Tibial artery (tissue), 4 donors: Measurements from ENCODE around the gene ACTN4.
A peak's percentile ranks its signal among the peaks of the same experiment; 100 is the strongest.

Source experiments
- DNase-seq, 2 donors: peaks; one replicate each; pipeline ENCODE4 v3.0.0-alpha.2; 2019
- H3K27ac ChIP-seq, 2 donors: fragments of 200-600 bp; sonication (generic) in 1 of 2; 1 replicate in 1 of 2; 2 replicates in 1 of 2; pipeline ENCODE4 v1.5.1; 2018 to 2019; ENCODE audit warnings: mild to moderate bottlenecking in 1 of 2
- H3K27me3 ChIP-seq, 2 donors: fragments of 200-600 bp; sonication (generic) in 1 of 2; one replicate each; pipeline versions ENCODE4 v1.5.1 to v1.6.0; 2016 to 2019
- H3K36me3 ChIP-seq, 3 donors: fragments of 200-600 bp; sonication (generic) in 2 of 3; one replicate each; pipeline ENCODE4 v1.5.1; 2016 to 2019; ENCODE audit warnings: mild to moderate bottlenecking in 2 of 3
- H3K4me1 ChIP-seq, 4 donors: fragments of 200-600 bp; sonication (generic) in 2 of 4; 1 replicate in 3 of 4; 2 replicates in 1 of 4; pipeline ENCODE4 v1.5.1; 2016 to 2019
- H3K4me3 ChIP-seq, 2 donors: fragments of 200-600 bp; sonication (generic) in 1 of 2; 1 replicate in 1 of 2; 2 replicates in 1 of 2; pipeline ENCODE4 v1.5.1; 2018 to 2019; ENCODE audit warnings: mild to moderate bottlenecking in 2 of 2
- H3K9me3 ChIP-seq, 3 donors: fragments of 200-600 bp; sonication (generic) in 1 of 3; one replicate each; pipeline ENCODE4 v1.5.1; 2016 to 2019
- intact Hi-C: fragments of 100-400 bp; cut with DNase I; formaldehyde crosslinking; loops from one replicate; pipeline ENCODE4 v1.15.0; 2023; ENCODE audit warnings: low total_unique reads
- TF ChIP-seq, protein P1 (sequence below), 2 experiments: fragments of 200-600 bp in 1 of 2; fragments of 450-650 bp in 1 of 2; IDR thresholded peaks; one replicate each; pipeline ENCODE4 v1.5.1; 2017 to 2019; ENCODE audit warnings: antibody characterized with exemption in 2 of 2, mild to moderate bottlenecking in 1 of 2, moderate library complexity in 1 of 2

Gene ACTN4

DNA sequence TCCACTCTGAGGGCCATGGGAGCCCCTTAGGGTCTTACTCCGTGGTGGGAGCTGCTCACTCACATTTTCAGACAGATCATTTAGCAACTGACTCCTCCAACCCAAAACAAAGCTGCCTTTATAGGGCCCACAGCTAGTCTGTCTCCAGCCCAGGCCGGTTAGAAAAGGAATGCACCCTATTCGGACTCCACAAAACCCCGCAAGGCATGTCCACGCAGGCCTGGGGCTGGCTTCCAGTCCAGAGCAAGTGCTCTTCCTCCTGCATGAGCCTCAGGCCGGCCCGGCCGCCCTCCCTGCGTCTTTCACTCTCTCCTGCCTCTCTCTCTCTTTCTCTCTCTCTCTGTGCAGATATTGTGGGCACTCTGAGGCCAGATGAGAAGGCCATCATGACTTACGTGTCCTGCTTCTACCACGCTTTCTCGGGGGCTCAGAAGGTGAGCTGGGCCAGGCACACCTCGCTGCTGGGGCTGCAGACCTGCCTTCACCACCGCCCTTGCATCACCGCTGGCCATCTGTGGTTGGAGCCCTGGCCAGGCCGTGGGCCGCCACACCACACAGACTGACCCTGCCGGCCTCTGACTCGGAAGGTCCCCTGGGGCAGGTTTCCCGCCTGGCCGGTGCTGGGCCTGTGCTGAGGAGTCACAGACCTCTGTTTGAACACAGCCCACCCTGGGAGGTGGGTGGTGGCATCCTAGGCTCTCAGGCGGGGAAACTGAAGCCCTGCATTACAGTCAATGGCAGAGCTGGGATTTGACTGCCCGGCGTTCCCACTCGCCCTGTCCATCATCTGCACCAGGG, 63.7 kb downstream of the ACTN4 start:
- DNase-seq: no peak
- Histone ChIP-seq H3K4me1 (peaks cover 4 to 100% (median 90%) of the 10 kb centered on the region in 4 donors), H3K36me3 (peaks cover 70 to 82% (median 73%) of the 10 kb centered on the region in 3 donors), H3K9me3 (no peaks in the 10 kb centered on the region), H3K27me3 (no peaks in the 10 kb centered on the region), H3K4me3 (no peak overlapping the region), H3K27ac (peak overlapping the region; percentile 91 to 94)
- TF ChIP-seq, protein P1, sequence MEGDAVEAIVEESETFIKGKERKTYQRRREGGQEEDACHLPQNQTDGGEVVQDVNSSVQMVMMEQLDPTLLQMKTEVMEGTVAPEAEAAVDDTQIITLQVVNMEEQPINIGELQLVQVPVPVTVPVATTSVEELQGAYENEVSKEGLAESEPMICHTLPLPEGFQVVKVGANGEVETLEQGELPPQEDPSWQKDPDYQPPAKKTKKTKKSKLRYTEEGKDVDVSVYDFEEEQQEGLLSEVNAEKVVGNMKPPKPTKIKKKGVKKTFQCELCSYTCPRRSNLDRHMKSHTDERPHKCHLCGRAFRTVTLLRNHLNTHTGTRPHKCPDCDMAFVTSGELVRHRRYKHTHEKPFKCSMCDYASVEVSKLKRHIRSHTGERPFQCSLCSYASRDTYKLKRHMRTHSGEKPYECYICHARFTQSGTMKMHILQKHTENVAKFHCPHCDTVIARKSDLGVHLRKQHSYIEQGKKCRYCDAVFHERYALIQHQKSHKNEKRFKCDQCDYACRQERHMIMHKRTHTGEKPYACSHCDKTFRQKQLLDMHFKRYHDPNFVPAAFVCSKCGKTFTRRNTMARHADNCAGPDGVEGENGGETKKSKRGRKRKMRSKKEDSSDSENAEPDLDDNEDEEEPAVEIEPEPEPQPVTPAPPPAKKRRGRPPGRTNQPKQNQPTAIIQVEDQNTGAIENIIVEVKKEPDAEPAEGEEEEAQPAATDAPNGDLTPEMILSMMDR (IDR thresholded peaks at IDR 0.05): no peak
- intact Hi-C loops: no loop called here

DNA sequence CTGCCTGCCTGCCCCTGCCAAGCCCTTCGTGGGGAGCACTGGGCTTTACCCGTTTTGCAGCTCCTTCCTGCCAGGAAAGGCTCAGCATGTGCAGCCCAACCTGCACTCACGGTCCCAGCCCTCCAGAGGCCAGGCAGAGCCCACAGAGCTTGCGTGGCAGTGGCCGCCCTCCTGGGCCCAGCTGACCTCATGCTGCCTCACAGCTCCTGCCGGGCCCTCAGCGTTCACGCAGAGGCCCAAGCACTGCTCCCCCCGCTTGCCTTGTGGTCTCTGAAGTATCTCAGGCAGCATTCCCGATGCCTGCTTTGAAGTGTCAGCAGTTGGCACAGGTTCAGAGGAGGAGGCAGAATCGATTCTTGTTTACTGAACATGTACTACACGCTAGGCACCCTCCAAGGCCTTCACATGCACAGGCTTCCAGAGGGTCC, 64.3 kb downstream of the ACTN4 start:
- no peaks in the 10 kb centered on the region for H3K27me3 ChIP-seq
- peak in 1 of 2 donors; percentile 93 for DNase-seq
- H3K9me3 ChIP-seq: no peaks in the 10 kb centered on the region
- H3K36me3 ChIP-seq: peaks cover 70 to 82% (median 73%) of the 10 kb centered on the region in 3 donors
- TF ChIP-seq, protein P1 (IDR thresholded peaks at IDR 0.05): peak; percentile 14 to 21
- peaks cover 4 to 98% (median 85%) of the 10 kb centered on the region in 4 donors for H3K4me1 ChIP-seq
- no peak overlapping the region for H3K4me3 ChIP-seq
- intact Hi-C loops: no loop called here
- peak overlapping the region; percentile 91 to 94 for H3K27ac ChIP-seq

DNA sequence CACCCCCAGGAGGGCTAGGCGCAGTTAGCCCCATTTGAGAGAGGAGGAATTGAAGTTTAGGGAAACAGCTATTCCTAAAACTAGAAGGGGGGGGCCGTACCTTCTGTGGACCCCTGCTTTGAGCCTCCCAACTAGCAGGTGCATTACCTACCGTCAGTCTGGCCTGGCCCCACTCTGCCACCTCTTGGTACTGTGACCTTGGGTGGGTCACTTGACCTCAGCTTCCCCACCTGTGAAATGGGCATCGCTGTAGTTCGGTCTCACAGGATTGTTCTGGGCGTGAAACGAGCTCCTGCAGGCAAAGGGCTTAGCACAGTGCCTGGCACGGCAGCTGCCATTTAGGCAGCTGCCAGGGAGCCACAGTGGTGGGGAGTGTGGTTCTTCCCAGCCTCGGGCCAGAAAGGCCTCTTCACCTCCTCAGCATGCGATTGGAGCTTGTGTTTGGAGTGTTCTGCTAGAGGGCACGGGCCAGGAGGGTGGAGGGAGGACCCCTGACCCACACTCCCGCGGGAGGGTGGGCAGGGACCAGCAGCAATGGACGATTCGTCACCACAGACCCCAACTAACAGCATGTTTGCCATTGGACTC, 64.8 kb downstream of the ACTN4 start:
- H3K27me3 ChIP-seq: no peaks in the 10 kb centered on the region
- DNase-seq: no peak
- TF ChIP-seq, protein P1 (IDR thresholded peaks at IDR 0.05): no peak
- peaks cover 4 to 93% (median 80%) of the 10 kb centered on the region in 4 donors for H3K4me1 ChIP-seq
- H3K9me3 ChIP-seq: no peaks in the 10 kb centered on the region
- intact Hi-C loops: no loop called here
- peak overlapping the region; percentile 91 to 94 for H3K27ac ChIP-seq
- H3K36me3 ChIP-seq: peaks cover 70 to 82% (median 73%) of the 10 kb centered on the region in 3 donors
- H3K4me3 ChIP-seq: no peak overlapping the region

DNA sequence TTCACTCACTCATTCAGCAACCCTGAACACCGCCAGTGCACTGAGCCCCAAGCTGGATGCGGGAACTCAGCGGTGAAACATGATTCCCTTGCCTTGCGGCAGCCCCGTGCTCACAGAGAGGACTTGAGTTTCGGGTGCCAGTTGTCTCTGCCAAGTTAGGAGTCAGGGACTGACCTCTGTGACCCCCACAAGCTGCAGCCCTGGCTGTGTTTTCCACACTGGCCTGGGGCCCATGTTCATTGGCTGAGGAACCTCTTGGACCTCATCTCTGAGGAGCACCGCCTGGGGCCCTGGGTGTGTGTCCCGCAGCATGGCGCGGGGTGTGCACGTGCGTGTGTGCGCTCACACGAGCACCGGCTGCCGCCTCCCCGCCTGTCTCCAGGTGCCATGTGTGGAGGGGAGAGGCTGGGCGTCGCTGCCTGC, 65.8 kb downstream of the ACTN4 start:
- TF ChIP-seq, protein P1 (IDR thresholded peaks at IDR 0.05): no peak
- Histone ChIP-seq H3K27me3 (no peaks in the 10 kb centered on the region), H3K27ac (peak overlapping the region; percentile 91 to 94), H3K9me3 (no peaks in the 10 kb centered on the region), H3K4me3 (no peak overlapping the region), H3K4me1 (peaks cover 4 to 92% (median 71%) of the 10 kb centered on the region in 4 donors), H3K36me3 (peaks cover 70 to 82% (median 73%) of the 10 kb centered on the region in 3 donors)
- intact Hi-C loops: no loop called here
- DNase-seq: peak; percentile 70 to 92

DNA sequence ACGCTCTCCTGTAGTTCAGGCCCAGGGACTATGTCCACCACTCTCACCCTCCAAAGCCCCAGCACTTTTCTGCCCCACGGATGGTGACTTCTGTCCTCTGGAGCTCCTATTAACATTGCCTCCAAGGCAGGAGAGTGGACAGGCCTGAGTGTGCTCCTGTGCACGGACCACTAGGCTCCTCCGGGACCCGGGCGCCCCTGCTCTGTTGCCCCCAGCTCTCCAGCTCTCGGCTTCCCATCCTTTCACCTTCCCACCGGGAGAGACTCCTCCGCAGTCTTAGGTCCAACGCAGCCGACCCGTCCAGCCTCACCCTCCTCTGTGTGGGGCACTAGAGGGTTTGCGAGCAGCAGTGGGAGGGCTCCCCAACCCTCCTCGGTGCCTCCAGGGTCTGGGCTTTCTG, 66.4 kb downstream of the ACTN4 start:
- Histone ChIP-seq H3K27ac (peak overlapping the region; percentile 91 to 94), H3K4me1 (peaks cover 4 to 92% (median 71%) of the 10 kb centered on the region in 4 donors), H3K9me3 (no peaks in the 10 kb centered on the region), H3K36me3 (peaks cover 70 to 82% (median 73%) of the 10 kb centered on the region in 3 donors), H3K4me3 (no peak overlapping the region), H3K27me3 (no peaks in the 10 kb centered on the region)
- TF ChIP-seq, protein P1 (IDR thresholded peaks at IDR 0.05): no peak
- intact Hi-C loops: no loop called here
- no peak for DNase-seq
